Liver (tissue), 3 donors: ENCODE measurements around the gene SDHB.

Experiments
- EGR1 ChIP-seq, 2 donors: IDR thresholded peaks; 2 replicates each; pipeline ENCODE4 v1.6.1; 2016 to 2018; ENCODE audit warnings: antibody characterized with exemption in 2 of 2, low read depth in 2 of 2
- FOXA1 ChIP-seq: IDR thresholded peaks from 2 replicates; pipeline ENCODE4 v1.6.1; 2016; ENCODE audit warnings: antibody characterized with exemption
- GABPA ChIP-seq, 2 donors: IDR thresholded peaks in 1 of 2; conservative IDR thresholded peaks in 1 of 2; 2 replicates each; pipeline ENCODE4 v1.6.1; 2016; ENCODE audit warnings: antibody characterized with exemption in 2 of 2, mild to moderate bottlenecking in 1 of 2, moderate library complexity in 1 of 2
- HNF4A ChIP-seq, 2 donors: conservative IDR thresholded peaks; 2 replicates each; pipeline ENCODE4 v1.6.1; 2016; ENCODE audit warnings: antibody characterized with exemption in 2 of 2, mild to moderate bottlenecking in 2 of 2
- JUND ChIP-seq, 2 donors: IDR thresholded peaks; 2 replicates each; pipeline ENCODE4 v1.6.1; 2016; ENCODE audit warnings: antibody characterized with exemption in 2 of 2
- RAD21 ChIP-seq, 2 donors: IDR thresholded peaks; 2 replicates each; pipeline ENCODE4 v1.6.1; 2016; ENCODE audit warnings: antibody characterized with exemption in 2 of 2, mild to moderate bottlenecking in 2 of 2
- REST ChIP-seq: IDR thresholded peaks from 2 replicates; pipeline ENCODE4 v1.6.1; 2016; ENCODE audit warnings: antibody characterized with exemption, mild to moderate bottlenecking
- RXRA ChIP-seq, 2 donors: IDR thresholded peaks; 2 replicates each; pipeline ENCODE4 v1.6.1; 2017 to 2018; ENCODE audit warnings: antibody characterized with exemption in 2 of 2, mild to moderate bottlenecking in 1 of 2
- SP1 ChIP-seq: IDR thresholded peaks from 2 replicates; pipeline ENCODE4 v1.6.1; 2018; ENCODE audit warnings: antibody characterized with exemption, mild to moderate bottlenecking
- TAF1 ChIP-seq: conservative IDR thresholded peaks from 2 replicates; pipeline ENCODE4 v1.6.1; 2016; ENCODE audit warnings: antibody characterized with exemption, mild to moderate bottlenecking
- YY1 ChIP-seq: IDR thresholded peaks from 2 replicates; pipeline ENCODE4 v1.6.1; 2016; ENCODE audit warnings: antibody characterized with exemption, mild to moderate bottlenecking
- TF ChIP-seq, protein P1 (sequence below): fragments of 150-350 bp; IDR thresholded peaks from 2 replicates; pipeline ENCODE4 v1.5.1; 2017; ENCODE audit warnings: improper control_type of control experiment, low read depth, low read length; ENCODE audit not compliant: missing input control
- TF ChIP-seq, protein P2 (sequence below): IDR thresholded peaks from 2 replicates; pipeline ENCODE4 v1.6.1; 2016; ENCODE audit warnings: antibody characterized with exemption
- donor health status: healthy.
- donor health status: healthy.

DNA sequence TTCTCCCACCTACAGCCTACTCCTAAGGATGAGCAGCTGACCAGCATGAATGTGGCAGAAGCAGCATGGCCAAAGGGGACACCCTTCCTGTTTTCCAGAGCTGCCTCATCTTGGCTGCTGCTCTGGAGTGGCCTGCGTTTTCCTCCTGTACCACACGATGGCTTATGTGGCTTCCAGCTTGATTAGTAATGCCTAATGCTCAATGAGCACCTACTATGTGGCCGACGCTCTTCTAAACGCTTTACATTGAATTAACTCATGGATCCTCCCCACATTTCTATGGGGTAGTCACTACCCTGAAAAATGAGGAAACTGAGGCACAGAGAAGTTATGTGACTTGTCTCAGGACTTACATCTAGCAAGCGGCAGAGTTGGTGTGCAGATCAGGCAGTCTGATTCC, 18.0 kb upstream of the SDHB start:
- TF ChIP-seq, protein P1, sequence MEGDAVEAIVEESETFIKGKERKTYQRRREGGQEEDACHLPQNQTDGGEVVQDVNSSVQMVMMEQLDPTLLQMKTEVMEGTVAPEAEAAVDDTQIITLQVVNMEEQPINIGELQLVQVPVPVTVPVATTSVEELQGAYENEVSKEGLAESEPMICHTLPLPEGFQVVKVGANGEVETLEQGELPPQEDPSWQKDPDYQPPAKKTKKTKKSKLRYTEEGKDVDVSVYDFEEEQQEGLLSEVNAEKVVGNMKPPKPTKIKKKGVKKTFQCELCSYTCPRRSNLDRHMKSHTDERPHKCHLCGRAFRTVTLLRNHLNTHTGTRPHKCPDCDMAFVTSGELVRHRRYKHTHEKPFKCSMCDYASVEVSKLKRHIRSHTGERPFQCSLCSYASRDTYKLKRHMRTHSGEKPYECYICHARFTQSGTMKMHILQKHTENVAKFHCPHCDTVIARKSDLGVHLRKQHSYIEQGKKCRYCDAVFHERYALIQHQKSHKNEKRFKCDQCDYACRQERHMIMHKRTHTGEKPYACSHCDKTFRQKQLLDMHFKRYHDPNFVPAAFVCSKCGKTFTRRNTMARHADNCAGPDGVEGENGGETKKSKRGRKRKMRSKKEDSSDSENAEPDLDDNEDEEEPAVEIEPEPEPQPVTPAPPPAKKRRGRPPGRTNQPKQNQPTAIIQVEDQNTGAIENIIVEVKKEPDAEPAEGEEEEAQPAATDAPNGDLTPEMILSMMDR = no peak
- TF ChIP-seq GABPA (IDR thresholded peaks at IDR 0.05 in 1 of 2, conservative IDR thresholded peaks at IDR 0.05 in 1 of 2) = no peak
- no peak for TF ChIP-seq TAF1
- no peak for TF ChIP-seq RXRA (IDR thresholded peaks at IDR 0.05)
- no peak for TF ChIP-seq SP1
- TF ChIP-seq JUND (IDR thresholded peaks at IDR 0.05) = no peak
- TF ChIP-seq REST = no peak
- TF ChIP-seq EGR1 (IDR thresholded peaks at IDR 0.05; ENCODE audit: low read depth in 2 of 2) = no peak
- TF ChIP-seq FOXA1 = no peak
- TF ChIP-seq, protein P2, sequence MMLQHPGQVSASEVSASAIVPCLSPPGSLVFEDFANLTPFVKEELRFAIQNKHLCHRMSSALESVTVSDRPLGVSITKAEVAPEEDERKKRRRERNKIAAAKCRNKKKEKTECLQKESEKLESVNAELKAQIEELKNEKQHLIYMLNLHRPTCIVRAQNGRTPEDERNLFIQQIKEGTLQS = no peak
- no peak for TF ChIP-seq YY1
- TF ChIP-seq HNF4A (conservative IDR thresholded peaks at IDR 0.05) = no peak
- TF ChIP-seq RAD21 (IDR thresholded peaks at IDR 0.05) = no peak
